Heart left ventricle (tissue), 16 donors: ENCODE data around the gene RUFY1. TPM values are rescaled to one million over a fixed set of nuclear protein-coding genes. Genes with fewer than 3 reads are reported as not detected.
A peak's percentile ranks its signal among the peaks of the same experiment; 100 is the strongest.
"Not testable (repeated sequence)": the region's sequence is repeated elsewhere in the genome, so short reads cannot be mapped to it uniquely, and the experiment has no call there.

ENCODE experiments used
- ATAC-seq, 4 donors: fragments of 200-7000 bp; cut with Tn5 transposase; one replicate each; pipeline ENCODE4 v1.9.1; 2020 to 2022; ENCODE audit warnings: moderate library complexity in 4 of 4, mild to moderate bottlenecking in 3 of 4, moderate number of reproducible peaks in 1 of 4
- DNase-seq, 5 donors: peaks; one replicate each; pipeline ENCODE4 v3.0.0-alpha.2; 2020
- H3K27ac ChIP-seq, 12 donors: fragments of 200-600 bp; sonication (generic) in 4 of 12; one replicate each; pipeline versions ENCODE4 v1.5.0 to v1.8.0; 2016 to 2022; ENCODE audit warnings: mild to moderate bottlenecking in 2 of 12
- H3K27me3 ChIP-seq, 9 donors: fragments of 200-600 bp; sonication (generic) in 2 of 9; one replicate each; pipeline versions ENCODE4 v1.5.1 to v1.8.0; 2016 to 2022; ENCODE audit warnings: mild to moderate bottlenecking in 3 of 9
- H3K36me3 ChIP-seq, 9 donors: fragments of 200-600 bp; sonication (generic) in 2 of 9; one replicate each; pipeline versions ENCODE4 v1.5.0 to v1.8.0; 2018 to 2022; ENCODE audit warnings: mild to moderate bottlenecking in 2 of 9
- H3K4me1 ChIP-seq, 12 donors: fragments of 200-600 bp; sonication (generic) in 4 of 12; one replicate each; pipeline versions ENCODE4 v1.5.0 to v1.8.0; 2016 to 2022; ENCODE audit warnings: mild to moderate bottlenecking in 3 of 12
- H3K4me3 ChIP-seq, 12 donors: fragments of 200-600 bp; sonication (generic) in 4 of 12; one replicate each; pipeline versions ENCODE4 v1.5.0 to v1.8.0; 2017 to 2022; ENCODE audit warnings: mild to moderate bottlenecking in 9 of 12, moderate library complexity in 4 of 12
- H3K9me3 ChIP-seq, 12 donors: fragments of 200-600 bp; sonication (generic) in 4 of 12; one replicate each; pipeline versions ENCODE4 v1.5.0 to v1.8.0; 2016 to 2022; ENCODE audit warnings: mild to moderate bottlenecking in 1 of 12
- CTCF ChIP-seq, 12 donors: fragments of 200-600 bp; sonication (generic) in 4 of 12; IDR thresholded peaks; one replicate each; pipeline versions ENCODE4 v1.5.0 to v1.8.0; 2018 to 2022; ENCODE audit warnings: antibody characterized with exemption in 12 of 12, mild to moderate bottlenecking in 5 of 12
- POLR2A ChIP-seq, 2 donors: fragments of 450-650 bp; IDR thresholded peaks; one replicate each; pipeline ENCODE4 v1.6.1; 2017; ENCODE audit warnings: antibody characterized with exemption in 2 of 2, mild to moderate bottlenecking in 2 of 2, moderate library complexity in 2 of 2
- WGBS, 4 donors: extraction: QIAGEN DNeasy Blood & Tissue Kit in 2 of 4; methylation state at CpG; one replicate each; pipeline versions ENCODE4 v1.1.5 to v1.1.7; 2013 to 2018; 5-methylcytosine and 5-hydroxymethylcytosine counted together
- intact Hi-C, 10 donors: fragments of 100-400 bp; cut with DNase I; formaldehyde crosslinking; loops; one replicate each; pipeline versions ENCODE4 v1.11.1 to v1.14.2; 2022
- polyA plus RNA-seq, 2 donors: library from polyadenylated mRNA; stranded (reverse); fragments of 200-250 nt; gene quantifications; one replicate each; pipeline ENCODE4 v1.2.3, GENCODE V29; 2013
- total RNA-seq, 9 donors: library from RNA; depleted of rRNA in 2 of 9; stranded (reverse); fragments of >200 nt in 2 of 9; fragmentation: NEBNext Ultra II Directional in 3 of 9; extraction: Animal tissue kit (Norgen Biotek cat#: 25700) in 3 of 9; gene quantifications; one replicate each; pipeline versions ENCODE4 v1.1.0 to v1.2.4, GENCODE V29; 2016 to 2023
- donor health status: ischemic (EF 13 %, LVEDD 7.1; RV severe dilation, severe dysfunction).
- donor health status: healthy with polysubstance abuse.
- donor health status: DM: no; HTN: yes; CAD: no.
- donor health status: DM: no; HTN: no; CAD: no.
- donor health status: ischemic (EF 25% LVEDD 6.9; RV normal size, moderate dysfunction).
- donor health status: ischemic (EF 25% LVEDD 5.7; RV mildly dilated, moderate dysfunction).
- donor health status: healthy.
- donor health status: DM: yes; HTN: yes; CAD: no.
- donor health status: ischemic (EF 35%, LVEDD 5.7; RV mildly dilated, moderate dysfunction).
- donor health status: nonischemic (EF 11% LVEDD 7.7; RV severe dilation, severe dysfunction).
- donor health status: DM: yes; HTN: yes; CAD: no.
- donor health status: PGD.
- donor health status: ischemic (EF 29% LVEDD 5.4; RV normal size, mild dysfunction).
- donor health status: nonischemic (EF 23%, LVEDD 6.1; RV moderate dilation, normal function).

The RUFY1 gene
- total and polyA plus RNA-seq, 11 donors: 14.3 to 30.9 (median 24.2) TPM

GRCh38 chr5:179623906-179624741 lies 73.8 kb downstream of the RUFY1 start:
- Histone ChIP-seq H3K27ac (peak overlapping the region; percentile 88 to 100 (median 100)), H3K4me1 (peaks cover 17 to 45% (median 38%) of the 10 kb centered on the region in 12 donors), H3K9me3 (no peaks in the 10 kb centered on the region), H3K27me3 (no peaks in the 10 kb centered on the region), H3K36me3 (peaks cover 0 to 35% (median 34%) of the 10 kb centered on the region in 9 donors), H3K4me3 (peak overlapping the region; percentile 65 to 100 (median 96))
- ATAC-seq (peak in 3 of 4 donors; percentile 10 to 38 (median 26)), DNase-seq (peak in 4 of 5 donors; percentile 39 to 64 (median 53))
- intact Hi-C loops: loop anchor here in 4 of 10 donors (2.0 to 10.0 kb wide), 4 partner anchors 67 to 201 kb away; partner anchors contain the start of genes CANX (in 1 of the 4), MAML1 (in 1 of the 4) and SQSTM1 (in 1 of the 4)
- no peak for TF ChIP-seq POLR2A (IDR thresholded peaks at IDR 0.05)
- peak in 3 of 12 donors; percentile 5 to 20 (median 19) for TF ChIP-seq CTCF (IDR thresholded peaks at IDR 0.05)
- 8 to 23% (median 12%) methylated on average over 38 to 68 of the region's 68 CpGs for WGBS, 4 donors

- no peak for TF ChIP-seq POLR2A (IDR thresholded peaks at IDR 0.05)
- TF ChIP-seq CTCF (IDR thresholded peaks at IDR 0.05): no peak
- intact Hi-C loops: loop anchor here in 4 of 10 donors (2.0 to 10.0 kb wide), 4 partner anchors 68 to 200 kb away; partner anchors contain the start of genes CANX (in 1 of the 4), MAML1 (in 1 of the 4) and SQSTM1 (in 1 of the 4)
- H3K4me1 ChIP-seq: peaks cover 12 to 37% (median 33%) of the 10 kb centered on the region in 12 donors
- no peaks in the 10 kb centered on the region for H3K9me3 ChIP-seq
- peak overlapping the region in 9 of 12 donors; percentile 97 to 100 (median 100) for H3K27ac ChIP-seq
- 73 to 82% (median 79%) methylated on average over 9 of the region's 9 CpGs for WGBS, 4 donors
- DNase-seq (peak in 1 of 5 donors; percentile 30), ATAC-seq (no peak)
- H3K27me3 ChIP-seq: no peaks in the 10 kb centered on the region
- peak overlapping the region in 6 of 12 donors; percentile 84 to 100 (median 96) for H3K4me3 ChIP-seq
- peaks cover 0 to 34% (median 26%) of the 10 kb centered on the region in 9 donors for H3K36me3 ChIP-seq
Measured at GRCh38 chr5:179624841-179625271, 74.5 kb downstream of the RUFY1 start.

GRCh38 chr5:179633501-179634369 lies 83.4 kb downstream of the RUFY1 start:
- intact Hi-C loops, H3K27ac ChIP-seq, DNase-seq, H3K36me3 ChIP-seq, ATAC-seq, H3K27me3 ChIP-seq, H3K4me1 ChIP-seq, H3K9me3 ChIP-seq: not testable (repeated sequence)
- WGBS, 4 donors: 59 to 78% (median 73%) methylated on average over 19 to 25 of the region's 38 CpGs
- H3K4me3 ChIP-seq: peak overlapping the region in 10 of 12 donors; percentile 20 to 60 (median 47)

- H3K4me3 ChIP-seq: peak overlapping the region in 3 of 12 donors; percentile 33 to 43 (median 36)
- peak; percentile 89 to 98 (median 95) for ATAC-seq
- H3K27me3 ChIP-seq, intact Hi-C loops, H3K4me1 ChIP-seq, H3K27ac ChIP-seq, H3K36me3 ChIP-seq, H3K9me3 ChIP-seq: not testable (repeated sequence)
- DNase-seq: peak in 1 of 5 donors; percentile 40
- 9% methylated on average over 9 of the region's 49 CpGs; no CpG with 5 or more reads in 3 of the 4 donors for WGBS, 4 donors
Measured at GRCh38 chr5:179634370-179635172, 84.2 kb downstream of the RUFY1 start.

- not testable (repeated sequence) for H3K4me1 ChIP-seq, H3K36me3 ChIP-seq, H3K27ac ChIP-seq, ATAC-seq, H3K9me3 ChIP-seq, H3K4me3 ChIP-seq, DNase-seq, H3K27me3 ChIP-seq
- WGBS, 4 donors: 92 to 96% (median 94%) methylated on average over 11 of the region's 11 CpGs
- intact Hi-C loops: loop anchor here in 1 of 10 donors (2.0 kb wide), 1 partner anchor 20 kb away; no protein-coding TSS in a partner anchor
Measured at GRCh38 chr5:179639296-179639695, 88.9 kb downstream of the RUFY1 start.

GRCh38 chr5:179641745-179642144 lies 91.4 kb downstream of the RUFY1 start:
- H3K4me3 ChIP-seq, H3K9me3 ChIP-seq, H3K27ac ChIP-seq, intact Hi-C loops, H3K4me1 ChIP-seq, H3K27me3 ChIP-seq, DNase-seq, H3K36me3 ChIP-seq, ATAC-seq: not testable (repeated sequence)
- WGBS, 4 donors: 0% methylated on average over 1 of the region's 4 CpGs; no CpG with 5 or more reads in 3 of the 4 donors

GRCh38 chr5:179642626-179643025 lies 92.3 kb downstream of the RUFY1 start:
- H3K4me1 ChIP-seq, ATAC-seq, H3K9me3 ChIP-seq, H3K4me3 ChIP-seq, H3K27ac ChIP-seq, intact Hi-C loops, DNase-seq, H3K36me3 ChIP-seq, H3K27me3 ChIP-seq: not testable (repeated sequence)
- 83 to 86% (median 84%) methylated on average over 13 to 17 of the region's 17 CpGs for WGBS, 4 donors
